SK-N-SH (cell line): ENCODE results near the gene LPAR1. TPM values are rescaled to one million over a fixed set of nuclear protein-coding genes. Genes with fewer than 3 reads are reported as not detected.

Experiments
- CTCF ChIA-PET: fragments of 300-600, 350-600 bp; formaldehyde crosslinking; extraction: SDS; loops from one replicate; lab custom pipeline; 2021; lab: Yijun Ruan, JAX
- POLR2A ChIA-PET: fragments of 350-600 bp; sonication (Branson Sonifier 250); formaldehyde crosslinking; extraction: SDS; loops from one replicate; lab custom pipeline; 2020; ENCODE audit warnings: antibody characterized with exemption, inconsistent platforms; lab: Yijun Ruan, JAX
- DNase-seq: peaks from one replicate; pipeline ENCODE4 v3.0.0; 2012
- H2AFZ ChIP-seq: fragments of 200-600 bp; sonication (generic); 2 replicates; pipeline ENCODE4 v1.8.1; 2016; ENCODE audit warnings: antibody characterized with exemption, mild to moderate bottlenecking, low read depth
- H3F3A ChIP-seq: fragments of 200-600 bp; sonication (generic); replicated peaks from 2 replicates; pipeline ENCODE3; 2016; ENCODE audit warnings: antibody characterized with exemption, mild to moderate bottlenecking; ENCODE audit not compliant: insufficient read depth
- H3K27ac ChIP-seq, 2 experiments: fragments of 200-500 bp in 1 of 2; fragments of 200-600 bp in 1 of 2; sonication (Bioruptor generic) in 1 of 2; sonication (generic), shearing (Covaris generic) in 1 of 2; 2 replicates each; pipeline versions ENCODE4 v1.5.1 to v1.6.1; 2014 to 2016; ENCODE audit warnings: low read depth in 2 of 2, inconsistent platforms in 1 of 2, low read length in 1 of 2, mild to moderate bottlenecking in 1 of 2, mixed read lengths in 1 of 2
- H3K27me3 ChIP-seq: fragments of 200-600 bp; sonication (generic), shearing (Covaris generic); 2 replicates; pipeline ENCODE4 v1.6.1; 2016; ENCODE audit warnings: mixed run types; ENCODE audit not compliant: insufficient read depth
- H3K36me3 ChIP-seq, 2 experiments: fragments of 200-500 bp in 1 of 2; fragments of 200-600 bp in 1 of 2; sonication (Bioruptor generic) in 1 of 2; sonication (generic) in 1 of 2; replicated peaks in 1 of 2; 2 replicates each; pipeline versions ENCODE3 to v1.5.1; 2014 to 2016; ENCODE audit warnings: low read length in 1 of 2, mild to moderate bottlenecking in 1 of 2; ENCODE audit not compliant: insufficient read depth in 2 of 2, control insufficient read depth in 1 of 2
- H3K4me1 ChIP-seq, 2 experiments: fragments of 200-500 bp in 1 of 2; fragments of 200-600 bp in 1 of 2; sonication (Bioruptor generic) in 1 of 2; sonication (generic), shearing (Covaris generic) in 1 of 2; 2 replicates each; pipeline versions ENCODE4 v1.5.1 to v1.6.1; 2014 to 2016; ENCODE audit warnings: low read depth in 1 of 2, low read length in 1 of 2, mixed run types in 1 of 2; ENCODE audit not compliant: insufficient read depth in 2 of 2, control insufficient read depth in 1 of 2
- H3K4me2 ChIP-seq: fragments of 200-600 bp; sonication (generic), shearing (Covaris generic); 2 replicates; pipeline ENCODE4 v1.6.1; 2017; ENCODE audit warnings: mixed run types
- H3K4me3 ChIP-seq, 2 experiments: fragments of 200-500 bp in 1 of 2; fragments of 200-600 bp in 1 of 2; sonication (Bioruptor generic) in 1 of 2; sonication (generic), shearing (Covaris generic) in 1 of 2; 2 replicates each; pipeline versions ENCODE4 v1.5.1 to v1.8.1; 2014 to 2016; ENCODE audit warnings: low read depth in 2 of 2, inconsistent platforms in 1 of 2, low read length in 1 of 2, mild to moderate bottlenecking in 1 of 2, mixed read lengths in 1 of 2, moderate library complexity in 1 of 2
- H3K79me2 ChIP-seq: fragments of 200-600 bp; sonication (generic); 2 replicates; pipeline ENCODE4 v1.8.1; 2017; ENCODE audit warnings: mild to moderate bottlenecking; ENCODE audit not compliant: insufficient read depth
- H3K9ac ChIP-seq: fragments of 200-600 bp; sonication (generic); 2 replicates; pipeline ENCODE4 v1.6.1; 2017; ENCODE audit warnings: mixed run types
- H3K9me2 ChIP-seq: fragments of 200-600 bp; sonication (generic); 2 replicates; pipeline ENCODE4 v1.6.1; 2017; ENCODE audit warnings: mixed run types
- H3K9me3 ChIP-seq: fragments of 200-600 bp; sonication (generic); 2 replicates; pipeline ENCODE4 v1.6.1; 2017; ENCODE audit warnings: mixed run types, mild to moderate bottlenecking, moderate library complexity
- H4K20me1 ChIP-seq: fragments of 200-600 bp; sonication (generic); 2 replicates; pipeline ENCODE4 v1.6.1; 2017; ENCODE audit warnings: mild to moderate bottlenecking, mixed run types; ENCODE audit not compliant: insufficient read depth
- CHD2 ChIP-seq: fragments of 150-350 bp; IDR thresholded peaks from 2 replicates; pipeline ENCODE4 v1.6.1; 2018; ENCODE audit warnings: low read length; ENCODE audit not compliant: partially characterized antibody
- ELF1 ChIP-seq: IDR thresholded peaks from 2 replicates; pipeline ENCODE4 v1.4.0; 2012
- EP300 ChIP-seq, 2 experiments: IDR thresholded peaks; 2 replicates each; pipeline versions ENCODE4 v1.4.0 to v1.6.1; 2012; ENCODE audit warnings: borderline replicate concordance in 1 of 2, low read depth in 1 of 2, low read length in 1 of 2
- FOSL2 ChIP-seq: IDR thresholded peaks from 2 replicates; pipeline ENCODE4 v1.4.0; 2012; ENCODE audit warnings: low read depth, mild to moderate bottlenecking, moderate library complexity, borderline replicate concordance
- GABPA ChIP-seq: IDR thresholded peaks from 2 replicates; pipeline ENCODE4 v1.4.0; 2012; ENCODE audit warnings: low read depth, mild to moderate bottlenecking
- MAX ChIP-seq: IDR thresholded peaks from 2 replicates; pipeline ENCODE4 v1.4.0; 2012; ENCODE audit warnings: low read depth
- MEF2A ChIP-seq: IDR thresholded peaks from 2 replicates; pipeline ENCODE4 v1.4.0; 2012; ENCODE audit warnings: low read depth, borderline replicate concordance
- NFIC ChIP-seq: IDR thresholded peaks from 2 replicates; pipeline ENCODE4 v1.4.0; 2012; ENCODE audit warnings: borderline replicate concordance
- RAD21 ChIP-seq: IDR thresholded peaks from 2 replicates; pipeline ENCODE4 v1.6.1; 2012; ENCODE audit warnings: mild to moderate bottlenecking, low read length
- RCOR1 ChIP-seq: fragments of 150-350 bp; IDR thresholded peaks from 2 replicates; pipeline ENCODE4 v1.6.1; 2017; ENCODE audit warnings: antibody characterized with exemption, low read length
- REST ChIP-seq: IDR thresholded peaks from 2 replicates; pipeline ENCODE4 v1.6.1; 2012; ENCODE audit warnings: mild to moderate bottlenecking, low read depth, low read length, moderate library complexity
- RFX5 ChIP-seq: IDR thresholded peaks from 2 replicates; pipeline ENCODE4 v1.6.1; 2012; ENCODE audit warnings: mild to moderate bottlenecking, improper control_type of control experiment, low read length
- SIN3A ChIP-seq: IDR thresholded peaks from 2 replicates; pipeline ENCODE4 v1.6.1; 2012; ENCODE audit warnings: low read depth, mild to moderate bottlenecking, low read length, moderate library complexity, borderline replicate concordance
- TAF1 ChIP-seq: IDR thresholded peaks from 2 replicates; pipeline ENCODE4 v1.6.1; 2012; ENCODE audit warnings: low read depth, mild to moderate bottlenecking, low read length, moderate library complexity, borderline replicate concordance
- TCF12 ChIP-seq: IDR thresholded peaks from 2 replicates; pipeline ENCODE4 v1.4.0; 2012
- USF1 ChIP-seq: IDR thresholded peaks from 2 replicates; pipeline ENCODE4 v1.4.0; 2012; ENCODE audit warnings: low read depth, borderline replicate concordance
- YY1 ChIP-seq: IDR thresholded peaks from 2 replicates; pipeline ENCODE4 v1.4.0; 2012; ENCODE audit warnings: low read depth, mild to moderate bottlenecking
- WGBS: methylation state at CpG from one replicate; pipeline ENCODE4 v1.1.6; 2017; ENCODE audit warnings: low lambda C conversion rate; 5-methylcytosine and 5-hydroxymethylcytosine counted together
- polyA plus RNA-seq, 3 experiments: library from polyadenylated mRNA; depleted of rRNA; stranded (reverse); fragments of >200 nt; gene quantifications; 2 replicates each; pipeline ENCODE4 v1.2.3, GENCODE V29; 2012

Gene LPAR1
- polyA plus RNA-seq, 1 of the 3 experiments (the other 2 are of a cell fraction), result 9.4 TPM

GRCh38 chr9:110856772-110857171 is 181.5 kb downstream of the LPAR1 start:
- no peak for TF ChIP-seq SIN3A
- TF ChIP-seq ELF1, result no peak
- no peak for TF ChIP-seq FOSL2
- no peak for TF ChIP-seq NFIC
- TF ChIP-seq RAD21, result no peak
- TF ChIP-seq YY1, result no peak
- TF ChIP-seq GABPA, result no peak
- TF ChIP-seq REST, result no peak
- TF ChIP-seq MAX, result no peak
- no peak for TF ChIP-seq USF1
- TF ChIP-seq TAF1, result no peak
- TF ChIP-seq RCOR1, result no peak
- no peak for TF ChIP-seq TCF12

GRCh38 chr9:110850401-110851135 is 187.7 kb downstream of the LPAR1 start:
- Histone ChIP-seq H4K20me1 (no peaks in the 10 kb centered on the region), H3K27me3 (no peaks in the 10 kb centered on the region), H3K36me3 (no peaks in the 10 kb centered on the region), H3K4me3 (no peak overlapping the region), H3K9me3 (0 out of 2 replicates have a peak, but pooled peaks cover 7% of the 10 kb centered on the region), H3K9me2 (no peaks in the 10 kb centered on the region), H3K4me1 (no peaks in the 10 kb centered on the region; a peak in 1 of 4 replicates), H3F3A (peaks cover 7% of the 10 kb centered on the region), H3K27ac (no peak overlapping the region), H3K4me2 (no peak overlapping the region), H3K9ac (no peak overlapping the region), H3K79me2 (no peaks in the 10 kb centered on the region), H2AFZ (no peak overlapping the region)
- WGBS, result 72% methylated on average over 6 of the region's 6 CpGs
- POLR2A ChIA-PET, result no interaction called here
- DNase-seq, result no peak
- CTCF ChIA-PET, result no interaction called here
- TF ChIP-seq TCF12 (no peak), REST (no peak), USF1 (no peak), RFX5 (no peak), EP300 (IDR thresholded peaks at IDR 0.05; ENCODE audit: borderline replicate concordance in 1 of 2, low read depth in 1 of 2, low read length in 1 of 2) (no peak), FOSL2 (no peak), MEF2A (no peak), MAX (no peak), TAF1 (no peak), RCOR1 (no peak), CHD2 (no peak)

More at GRCh38 chr9:110856772-110857171, 181.5 kb downstream of the LPAR1 start:
- Histone ChIP-seq H3K27ac (no peak overlapping the region), H3K79me2 (no peaks in the 10 kb centered on the region), H3K4me1 (no peaks in the 10 kb centered on the region), H3K9me2 (no peaks in the 10 kb centered on the region), H3K4me2 (no peak overlapping the region), H3K9ac (no peak overlapping the region), H3F3A (no peaks in the 10 kb centered on the region), H2AFZ (no peak overlapping the region), H3K4me3 (no peak overlapping the region), H4K20me1 (no peaks in the 10 kb centered on the region), H3K9me3 (peaks cover 12% of the 10 kb centered on the region; the same call in 1 of the 2 replicates), H3K36me3 (no peaks in the 10 kb centered on the region), H3K27me3 (no peaks in the 10 kb centered on the region)
- ChIA-PET POLR2A (no interaction called here), CTCF (interaction anchor here (1.4 kb wide), 1 partner anchor 11 kb away, joined by 3 read pairs; no protein-coding TSS in a partner anchor)
- DNase-seq, result no peak
- 38% methylated on average over 3 of the region's 3 CpGs for WGBS
